OCI-M2 (cell line): ENCODE measurements around the gene IGFBP7.

Source experiments
- DNase-seq: peaks from one replicate; lab custom pipeline; 2025; ENCODE audit not compliant: unreplicated experiment; lab: John Stamatoyannopoulos, UW

The IGFBP7 gene

DNA sequence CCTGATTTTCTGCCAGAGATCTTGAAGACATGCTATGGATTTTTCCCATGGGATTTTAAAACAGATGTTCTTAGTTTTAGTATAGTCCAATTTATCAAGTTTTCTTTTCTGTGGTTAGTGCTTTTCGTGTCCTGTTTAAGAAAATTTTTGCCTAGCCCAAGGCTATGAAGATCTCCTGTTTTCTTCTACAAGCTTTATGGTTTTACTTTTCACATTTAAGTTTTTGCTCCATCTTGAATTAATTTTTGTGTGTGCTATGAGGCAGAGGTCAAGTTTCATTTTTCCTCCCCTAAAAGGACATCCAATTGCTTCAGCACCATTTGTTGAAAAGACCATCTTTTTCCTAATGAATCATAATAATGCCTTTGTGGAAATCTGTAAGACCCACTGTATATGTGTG, 65.9 kb downstream of the IGFBP7 start:
- DNase-seq, result no peak

DNA sequence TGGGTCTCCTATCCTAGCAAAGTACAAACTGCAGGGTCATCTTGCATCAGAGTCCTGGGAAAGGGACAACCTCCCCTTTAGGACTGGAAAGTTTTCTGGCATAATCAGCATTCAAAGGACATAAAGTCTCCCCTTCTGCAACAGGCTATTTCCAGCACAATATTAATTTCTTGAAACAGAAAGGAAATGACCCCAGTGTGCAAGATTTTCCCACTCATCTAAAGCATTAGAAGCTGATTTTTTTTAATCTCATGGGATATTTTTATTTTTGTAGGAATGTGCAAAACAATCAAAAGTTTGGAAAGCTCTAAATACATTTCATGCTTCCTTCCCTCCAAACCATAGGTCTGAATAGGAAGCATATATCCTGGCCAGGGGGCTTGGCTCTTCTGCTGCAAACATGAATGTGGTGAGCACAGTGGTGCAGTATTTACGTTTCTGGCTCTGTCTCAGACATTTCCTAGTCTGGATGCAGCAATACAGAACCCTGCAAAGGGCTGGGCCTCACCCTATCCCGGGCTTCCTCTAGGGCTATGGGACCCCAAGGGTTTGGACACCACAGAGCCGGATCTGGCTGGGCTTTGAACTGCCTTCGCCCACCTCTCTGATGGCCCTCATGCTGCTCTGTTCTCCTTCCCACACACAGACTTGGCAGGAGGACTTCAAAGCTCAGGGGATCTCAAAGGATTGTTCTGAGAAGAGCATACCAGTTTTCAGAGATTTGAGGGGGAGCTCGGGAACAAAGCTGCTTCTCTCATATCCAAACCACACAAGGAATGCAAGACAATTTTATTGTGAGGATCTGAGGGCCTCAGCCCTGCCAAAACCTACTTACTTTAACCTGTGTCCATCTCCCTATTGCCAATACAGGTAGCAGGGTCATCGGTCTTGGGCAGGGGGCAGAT, 66.6 kb downstream of the IGFBP7 start:
- DNase-seq, result no peak

DNA sequence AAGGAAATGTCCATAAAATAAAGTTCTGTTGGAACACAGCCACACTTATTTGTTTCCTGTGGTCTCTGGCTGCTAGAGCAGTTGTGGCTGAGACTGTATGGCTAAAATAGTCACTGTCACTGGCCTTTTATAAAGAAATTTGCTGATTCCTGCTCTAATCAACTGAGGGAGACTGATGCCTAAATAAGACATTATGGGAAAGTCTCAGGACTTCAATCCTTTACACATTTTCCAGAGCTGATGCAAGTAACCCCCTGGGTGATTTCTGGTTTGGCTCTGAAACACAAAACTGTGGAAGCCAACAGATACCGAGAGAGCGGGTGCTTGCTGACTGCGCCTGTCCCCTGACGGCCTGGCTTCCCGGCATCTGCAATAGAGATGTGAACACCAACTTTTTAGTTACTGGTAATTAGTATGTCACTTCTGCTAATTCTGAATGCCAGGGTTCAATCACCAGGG, 67.4 kb downstream of the IGFBP7 start:
- DNase-seq, result no peak

DNA sequence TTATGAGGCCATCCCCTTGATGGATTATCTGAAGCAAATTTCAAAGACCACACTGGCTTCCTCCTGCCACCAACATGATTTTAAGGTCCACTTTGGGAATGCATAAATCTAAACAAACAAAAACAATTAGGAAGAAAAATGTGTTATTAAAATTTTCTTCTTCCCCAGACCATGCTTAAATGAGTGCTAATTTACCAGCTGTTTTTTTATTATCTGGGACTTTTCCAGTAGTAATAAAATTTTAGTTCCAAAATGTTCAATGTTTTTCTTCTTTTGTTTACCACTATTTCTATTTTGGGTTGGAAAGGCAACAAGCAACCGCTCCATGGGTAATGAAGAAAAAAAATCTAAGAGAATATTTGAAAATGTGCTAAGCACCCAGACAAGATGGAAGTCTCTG, 69.2 kb downstream of the IGFBP7 start:
- no peak for DNase-seq

DNA sequence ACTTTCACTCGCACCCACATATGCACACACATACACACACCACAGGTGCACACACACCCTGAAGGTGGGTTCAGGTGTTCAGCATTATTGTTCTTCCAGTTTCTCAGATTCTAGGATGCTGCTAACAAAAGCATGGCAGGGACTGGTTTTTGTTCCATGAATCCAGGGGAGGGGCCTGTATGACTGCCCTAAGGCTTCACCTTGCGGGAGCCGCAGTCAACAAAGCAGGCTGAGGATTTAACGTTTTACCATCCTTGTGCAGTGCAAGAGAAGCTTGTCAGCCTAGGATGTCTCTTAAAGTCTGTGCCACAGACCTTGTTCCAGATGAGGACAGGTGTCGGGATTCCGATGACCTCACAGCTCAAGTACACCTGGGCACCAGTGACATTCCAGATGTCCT, 69.7 kb downstream of the IGFBP7 start:
- no peak for DNase-seq

DNA sequence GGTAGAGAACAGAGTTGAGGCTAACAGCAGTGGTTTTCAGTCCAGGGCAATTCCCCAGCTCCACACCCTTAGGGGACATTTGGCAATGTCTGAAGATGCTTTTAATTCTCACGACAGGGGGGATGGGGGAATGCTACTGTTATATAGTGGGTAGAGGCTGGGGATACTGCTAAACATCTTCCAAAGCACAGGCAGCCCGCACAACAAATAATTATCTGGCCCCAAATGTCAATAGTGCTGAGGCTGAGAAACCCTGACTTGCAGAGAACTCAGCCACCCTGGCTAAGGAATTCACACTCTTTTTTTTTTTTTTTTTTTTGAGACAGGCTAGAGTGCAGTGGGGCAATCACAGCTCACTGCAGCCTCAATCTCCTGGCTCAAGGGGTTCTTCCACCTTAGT, 70.8 kb downstream of the IGFBP7 start:
- no peak for DNase-seq

DNA sequence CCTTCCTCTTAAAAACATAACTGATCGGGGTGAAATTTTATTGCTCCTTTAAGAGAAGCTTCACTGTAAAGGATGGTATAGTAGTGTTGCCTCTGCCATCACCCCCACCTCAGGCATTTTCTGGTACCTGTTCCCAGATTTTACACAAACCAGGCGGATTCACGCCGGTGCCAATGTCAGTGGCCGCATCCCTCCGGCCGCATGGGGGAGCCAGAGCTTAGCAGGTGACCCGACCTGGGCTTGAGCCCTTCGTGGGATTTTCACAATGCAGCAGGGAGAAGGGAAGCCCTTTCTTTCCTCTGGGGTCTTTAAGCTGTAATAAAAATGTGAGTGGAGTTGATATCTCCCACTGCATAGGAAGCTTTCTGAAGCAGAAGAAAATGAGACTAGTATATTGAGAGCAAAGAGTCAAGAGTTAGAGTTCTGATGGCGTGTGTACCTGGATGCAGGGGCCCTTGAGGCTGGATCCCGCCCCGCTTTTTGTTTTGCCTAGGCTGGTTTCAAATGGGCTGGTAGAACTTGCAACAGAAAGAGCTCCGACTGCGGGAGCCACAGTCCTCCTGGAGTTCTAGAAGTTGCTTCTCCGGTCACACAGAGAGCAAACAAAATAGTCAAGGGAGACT, 72.1 kb downstream of the IGFBP7 start:
- no peak for DNase-seq

DNA sequence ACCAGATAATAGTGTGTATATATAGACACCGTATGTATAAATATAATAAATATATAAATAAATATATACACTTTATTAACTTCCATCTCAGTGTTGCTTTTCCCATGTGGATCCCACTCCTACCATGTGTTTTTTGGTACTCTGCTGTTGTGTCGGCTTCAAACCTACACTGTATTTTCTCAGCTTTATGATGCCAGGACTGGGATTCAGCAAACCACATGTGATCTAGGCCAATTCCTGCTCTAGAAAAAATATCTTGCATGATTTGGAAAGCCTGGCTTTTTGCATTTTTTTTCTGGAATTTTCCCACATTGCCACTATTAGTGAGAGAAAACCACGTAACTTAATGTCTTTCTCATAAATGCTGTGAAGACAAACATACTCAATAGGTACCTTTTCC, 75.7 kb downstream of the IGFBP7 start:
- no peak for DNase-seq

DNA sequence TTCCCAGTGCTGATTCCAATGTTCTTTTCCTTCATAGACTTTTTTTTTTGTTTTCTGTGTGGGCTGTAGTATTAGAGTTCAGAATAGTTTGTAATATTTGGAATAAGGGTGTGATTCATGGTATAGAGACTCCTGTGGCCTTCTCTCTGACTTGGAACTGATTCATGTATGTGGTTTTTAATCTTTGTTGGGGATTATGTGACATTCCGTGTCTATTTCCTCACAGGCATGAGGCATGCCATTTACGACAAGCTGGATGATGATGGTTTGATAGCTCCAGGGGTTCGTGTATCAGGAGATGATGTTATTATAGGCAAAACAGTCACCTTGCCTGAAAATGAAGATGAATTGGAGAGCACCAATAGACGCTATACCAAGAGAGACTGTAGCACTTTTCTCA, 87.1 kb downstream of the IGFBP7 start:
- no peak for DNase-seq

DNA sequence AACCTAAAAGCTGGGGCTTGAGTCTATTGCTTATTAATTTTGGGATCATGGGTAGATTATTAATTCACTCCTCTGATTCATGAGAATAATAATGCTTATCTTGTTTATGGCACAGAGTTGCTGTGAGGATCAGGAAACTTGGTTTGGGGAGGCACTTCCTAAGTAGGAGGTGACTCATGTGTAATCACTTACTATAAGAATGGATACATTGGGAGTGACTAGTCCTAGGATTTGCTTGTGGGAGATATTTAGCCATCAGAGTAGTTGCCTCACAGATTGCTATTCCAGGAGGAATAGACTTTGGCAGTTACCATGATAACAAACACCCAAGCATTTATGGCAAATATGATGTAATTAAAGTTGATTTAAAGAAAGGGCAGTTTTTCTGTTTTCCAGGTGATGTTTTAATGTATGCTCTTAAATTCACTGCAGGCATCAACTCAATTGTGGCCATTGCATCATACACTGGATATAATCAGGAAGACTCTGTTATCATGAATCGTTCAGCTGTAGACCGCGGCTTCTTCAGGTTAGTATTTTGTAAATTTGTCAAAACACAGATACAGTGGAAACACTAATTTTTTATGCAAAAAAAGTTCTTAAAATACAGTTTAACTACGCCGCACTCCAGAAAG, 89.6 kb downstream of the IGFBP7 start:
- DNase-seq, result no peak

DNA sequence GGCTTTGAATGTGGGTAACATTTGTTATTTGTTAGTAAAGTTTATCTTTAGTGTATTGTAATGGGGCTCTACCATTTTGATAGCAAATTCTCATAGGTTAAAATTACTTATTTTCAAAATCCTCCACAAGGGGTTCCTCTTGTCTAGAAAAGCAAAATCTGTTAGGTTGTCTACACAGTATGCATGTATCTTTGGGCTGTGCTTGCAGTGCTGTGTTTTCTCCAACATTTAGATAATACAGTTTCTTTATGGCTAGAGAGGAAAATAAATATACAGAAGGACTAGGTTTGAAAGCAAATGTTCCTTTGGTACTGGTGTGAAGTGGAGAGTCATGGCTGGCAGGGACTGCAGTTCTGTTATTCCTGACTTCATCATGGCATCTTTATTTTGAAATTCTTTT, 91.2 kb downstream of the IGFBP7 start:
- no peak for DNase-seq

DNA sequence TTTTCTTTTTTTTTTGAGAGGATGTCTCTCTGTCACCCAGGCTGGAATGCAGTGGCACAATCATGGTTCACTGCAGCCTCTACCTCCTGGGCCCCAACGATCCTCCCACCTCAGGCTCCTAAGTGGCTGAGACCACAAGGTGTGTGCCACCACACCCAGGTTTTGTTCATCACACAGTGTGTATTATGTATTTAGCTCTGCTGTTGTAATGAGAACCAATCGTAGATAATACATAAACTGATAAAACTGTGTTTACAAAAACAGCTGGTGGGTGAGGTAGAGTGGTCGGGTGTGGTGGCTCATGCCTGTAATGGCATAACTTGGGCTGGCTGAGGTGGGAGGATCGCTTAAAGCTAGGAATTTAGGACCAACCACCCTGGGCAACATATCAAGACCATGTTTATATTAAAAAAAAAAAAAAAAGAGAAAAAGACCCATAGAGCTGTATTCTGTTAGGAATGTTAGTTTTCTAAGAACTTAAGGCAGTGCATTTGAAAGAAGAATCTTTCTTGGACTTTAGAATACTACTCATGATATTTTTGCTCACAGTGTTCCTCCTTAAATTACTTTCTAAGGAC, 96.6 kb downstream of the IGFBP7 start:
- DNase-seq, result no peak

DNA sequence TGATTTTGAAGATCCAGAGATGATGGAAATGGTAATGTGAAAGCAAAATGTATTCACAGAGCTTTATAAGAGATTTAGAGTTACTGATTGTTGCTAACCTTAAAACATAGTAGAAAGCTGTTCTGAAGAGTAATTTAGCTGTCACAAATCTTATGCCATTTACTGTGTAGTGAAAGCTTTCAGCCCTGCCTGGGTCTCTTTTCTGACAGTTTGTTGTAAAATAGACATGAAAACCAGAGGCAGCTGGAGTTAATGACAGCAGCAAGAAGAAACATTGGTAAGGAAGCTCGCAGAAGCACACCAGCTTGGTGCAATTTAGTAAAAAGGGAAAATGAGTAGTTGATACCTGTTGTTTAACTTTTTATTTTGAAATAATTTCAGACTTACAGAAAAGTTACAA, 110.4 kb downstream of the IGFBP7 start:
- no peak for DNase-seq

DNA sequence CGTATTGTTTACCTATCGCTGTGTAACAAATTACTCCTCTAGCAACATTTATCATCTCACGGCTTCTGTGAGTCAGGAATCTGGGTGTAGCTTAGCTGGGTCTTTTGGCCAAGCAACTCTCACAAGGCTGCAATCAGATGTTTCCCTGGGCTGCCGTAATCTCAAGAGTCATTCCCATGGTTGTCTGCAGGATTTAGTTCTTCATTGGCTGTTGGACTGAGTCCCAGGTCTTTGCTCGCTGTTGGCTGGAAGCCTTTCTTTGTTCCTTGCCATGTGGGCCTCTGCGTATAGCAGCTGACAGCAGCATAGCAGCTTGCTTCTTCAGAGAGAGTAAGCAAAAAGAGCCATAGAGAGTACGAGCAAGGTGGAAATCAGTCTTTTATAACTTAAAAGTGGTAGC, 114.7 kb downstream of the IGFBP7 start:
- DNase-seq, result no peak

DNA sequence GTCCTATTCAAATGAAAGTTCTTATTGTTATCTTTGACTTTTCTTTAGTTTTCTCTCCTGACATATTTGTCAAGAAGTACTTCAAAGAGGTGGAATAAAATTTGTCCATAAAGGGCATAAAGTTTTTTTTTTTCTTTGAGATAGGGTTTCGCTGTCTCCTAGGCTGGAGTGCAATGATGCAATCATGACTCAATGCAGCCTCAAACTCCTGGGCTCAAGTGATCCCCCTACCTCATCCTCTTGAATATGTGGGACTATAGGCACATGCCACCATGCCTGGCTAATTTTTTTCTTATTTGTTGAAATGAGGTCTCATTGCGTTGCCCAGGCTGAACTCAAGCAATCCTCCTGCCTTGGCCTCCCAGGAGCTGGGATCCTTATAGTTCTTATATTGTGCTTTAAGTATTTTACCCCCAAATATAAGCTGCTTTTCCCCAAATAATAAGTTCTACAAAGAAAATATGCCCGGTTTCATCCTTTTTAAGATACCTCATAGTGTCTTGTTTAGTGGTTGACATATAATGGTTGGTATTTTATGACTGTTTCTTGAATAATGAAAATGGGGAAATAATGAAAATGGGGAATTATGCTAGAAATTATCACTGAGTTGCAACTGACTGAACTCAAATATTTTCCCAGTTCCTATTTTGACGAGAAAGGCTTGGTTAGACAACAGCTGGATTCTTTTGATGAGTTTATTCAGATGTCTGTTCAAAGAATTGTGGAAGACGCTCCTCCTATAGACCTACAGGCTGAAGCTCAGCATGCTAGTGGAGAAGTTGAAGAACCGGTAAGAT, 119.9 kb downstream of the IGFBP7 start:
- DNase-seq, result no peak

DNA sequence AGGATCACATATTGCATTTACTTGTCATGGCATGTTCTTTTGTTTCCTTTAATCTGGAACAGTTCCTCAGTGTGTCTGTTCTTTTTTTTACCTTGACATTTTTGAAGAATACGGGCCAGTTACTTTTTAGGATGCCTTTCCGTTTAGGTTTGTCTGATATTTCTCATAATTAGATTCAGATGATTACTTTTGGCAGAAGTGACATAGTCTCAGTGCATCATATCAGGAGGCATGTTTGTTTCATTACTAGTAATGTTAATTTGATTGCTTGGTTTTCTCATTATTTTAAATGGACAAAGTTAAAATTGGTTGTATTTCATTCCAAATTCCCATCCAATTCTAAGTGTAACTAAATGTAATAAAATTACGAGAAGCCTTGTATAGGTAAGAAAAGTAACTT, 123.2 kb downstream of the IGFBP7 start:
- no peak for DNase-seq

DNA sequence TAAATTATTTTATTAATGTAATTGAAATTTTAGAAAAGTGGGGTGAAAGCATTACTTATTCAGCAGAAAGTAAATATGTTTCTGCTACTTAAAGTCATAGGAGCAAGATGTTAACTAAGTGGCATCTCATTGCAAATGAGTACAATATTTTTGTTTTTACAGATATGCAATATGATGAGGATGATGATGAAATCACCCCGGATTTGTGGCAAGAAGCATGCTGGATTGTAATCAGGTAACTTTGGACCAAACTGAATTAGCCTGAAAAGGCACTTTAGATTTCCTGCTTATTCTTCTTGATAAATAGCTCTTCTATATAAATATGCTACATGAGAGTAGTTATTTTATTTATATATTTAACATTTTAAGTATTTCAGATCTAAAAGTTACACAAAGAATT, 124.0 kb downstream of the IGFBP7 start:
- DNase-seq, result no peak

DNA sequence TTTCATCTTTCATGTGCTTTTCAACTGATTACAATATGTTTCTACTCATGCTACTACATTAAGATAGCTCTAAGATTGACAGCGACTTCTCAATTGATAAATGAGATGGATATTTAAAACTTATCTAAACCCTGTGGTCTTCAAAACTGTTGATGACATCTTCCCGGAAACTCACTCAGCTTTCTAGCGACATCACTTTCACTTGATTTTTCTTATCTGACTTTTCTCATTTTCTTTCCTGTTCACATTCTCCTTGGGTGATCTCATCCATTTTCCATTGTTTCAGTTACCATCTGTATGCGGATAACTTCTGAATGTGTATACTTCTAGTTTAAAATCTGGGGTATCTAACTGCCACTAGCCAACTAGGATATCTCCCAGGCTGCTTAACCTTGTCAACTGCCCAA, 128.4 kb downstream of the IGFBP7 start:
- DNase-seq, result no peak
